ENCODE results near the gene SORCS2. TPM values are rescaled to one million over a fixed set of nuclear protein-coding genes. Genes with fewer than 3 reads are reported as not detected.

Gene SORCS2
- total RNA-seq, 2 donors from 2014 or later = 1.5 to 1.7 TPM

- no peak for TF ChIP-seq CTCF (IDR thresholded peaks at IDR 0.05)
- H3K4me1 ChIP-seq = no peaks in the 10 kb centered on the region
- no peaks in the 10 kb centered on the region for H3K36me3 ChIP-seq
- no peak for DNase-seq (ENCODE audit: low spot score)
- H3K27me3 ChIP-seq = no peaks in the 10 kb centered on the region
- H3K27ac ChIP-seq = no peak overlapping the region
- peaks cover 14 to 41% of the 10 kb centered on the region in 2 donors for H3K9me3 ChIP-seq
- no peak overlapping the region for H3K4me3 ChIP-seq
Observed at GRCh38 chr4:7581477-7581876, 389.1 kb downstream of the SORCS2 start.

- Histone ChIP-seq H3K27ac (no peak overlapping the region), H3K36me3 (no peaks in the 10 kb centered on the region), H3K9me3 (peaks cover 11 to 30% of the 10 kb centered on the region in 2 donors), H3K4me1 (no peaks in the 10 kb centered on the region), H3K4me3 (no peak overlapping the region), H3K27me3 (no peaks in the 10 kb centered on the region)
- DNase-seq (ENCODE audit: low spot score) = no peak
- TF ChIP-seq CTCF (IDR thresholded peaks at IDR 0.05) = no peak
Observed at GRCh38 chr4:7582313-7583097, 390.2 kb downstream of the SORCS2 start.

- Histone ChIP-seq H3K27me3 (no peaks in the 10 kb centered on the region), H3K4me3 (no peak overlapping the region), H3K27ac (no peak overlapping the region), H3K4me1 (no peaks in the 10 kb centered on the region), H3K9me3 (peaks cover 0 to 14% of the 10 kb centered on the region in 2 donors), H3K36me3 (no peaks in the 10 kb centered on the region)
- TF ChIP-seq CTCF (IDR thresholded peaks at IDR 0.05) = no peak
- no peak for DNase-seq (ENCODE audit: low spot score)
Observed at GRCh38 chr4:7584098-7584497, 391.8 kb downstream of the SORCS2 start.

GRCh38 chr4:7584606-7585159 is 392.3 kb downstream of the SORCS2 start:
- no peak for TF ChIP-seq CTCF (IDR thresholded peaks at IDR 0.05)
- Histone ChIP-seq H3K36me3 (no peaks in the 10 kb centered on the region), H3K27ac (no peak overlapping the region), H3K4me3 (no peak overlapping the region), H3K9me3 (peaks cover 0 to 10% of the 10 kb centered on the region in 2 donors), H3K27me3 (no peaks in the 10 kb centered on the region), H3K4me1 (no peaks in the 10 kb centered on the region)
- no peak for DNase-seq (ENCODE audit: low spot score)

- no peak for DNase-seq (ENCODE audit: low spot score)
- Histone ChIP-seq H3K4me3 (no peak overlapping the region), H3K9me3 (no peaks in the 10 kb centered on the region), H3K27ac (no peak overlapping the region), H3K27me3 (no peaks in the 10 kb centered on the region), H3K4me1 (no peaks in the 10 kb centered on the region), H3K36me3 (no peaks in the 10 kb centered on the region)
- no peak for TF ChIP-seq CTCF (IDR thresholded peaks at IDR 0.05)
Observed at GRCh38 chr4:7585768-7586167, 393.4 kb downstream of the SORCS2 start.
